ENCODE data around the gene REV3L.

REV3L gene, protein sequence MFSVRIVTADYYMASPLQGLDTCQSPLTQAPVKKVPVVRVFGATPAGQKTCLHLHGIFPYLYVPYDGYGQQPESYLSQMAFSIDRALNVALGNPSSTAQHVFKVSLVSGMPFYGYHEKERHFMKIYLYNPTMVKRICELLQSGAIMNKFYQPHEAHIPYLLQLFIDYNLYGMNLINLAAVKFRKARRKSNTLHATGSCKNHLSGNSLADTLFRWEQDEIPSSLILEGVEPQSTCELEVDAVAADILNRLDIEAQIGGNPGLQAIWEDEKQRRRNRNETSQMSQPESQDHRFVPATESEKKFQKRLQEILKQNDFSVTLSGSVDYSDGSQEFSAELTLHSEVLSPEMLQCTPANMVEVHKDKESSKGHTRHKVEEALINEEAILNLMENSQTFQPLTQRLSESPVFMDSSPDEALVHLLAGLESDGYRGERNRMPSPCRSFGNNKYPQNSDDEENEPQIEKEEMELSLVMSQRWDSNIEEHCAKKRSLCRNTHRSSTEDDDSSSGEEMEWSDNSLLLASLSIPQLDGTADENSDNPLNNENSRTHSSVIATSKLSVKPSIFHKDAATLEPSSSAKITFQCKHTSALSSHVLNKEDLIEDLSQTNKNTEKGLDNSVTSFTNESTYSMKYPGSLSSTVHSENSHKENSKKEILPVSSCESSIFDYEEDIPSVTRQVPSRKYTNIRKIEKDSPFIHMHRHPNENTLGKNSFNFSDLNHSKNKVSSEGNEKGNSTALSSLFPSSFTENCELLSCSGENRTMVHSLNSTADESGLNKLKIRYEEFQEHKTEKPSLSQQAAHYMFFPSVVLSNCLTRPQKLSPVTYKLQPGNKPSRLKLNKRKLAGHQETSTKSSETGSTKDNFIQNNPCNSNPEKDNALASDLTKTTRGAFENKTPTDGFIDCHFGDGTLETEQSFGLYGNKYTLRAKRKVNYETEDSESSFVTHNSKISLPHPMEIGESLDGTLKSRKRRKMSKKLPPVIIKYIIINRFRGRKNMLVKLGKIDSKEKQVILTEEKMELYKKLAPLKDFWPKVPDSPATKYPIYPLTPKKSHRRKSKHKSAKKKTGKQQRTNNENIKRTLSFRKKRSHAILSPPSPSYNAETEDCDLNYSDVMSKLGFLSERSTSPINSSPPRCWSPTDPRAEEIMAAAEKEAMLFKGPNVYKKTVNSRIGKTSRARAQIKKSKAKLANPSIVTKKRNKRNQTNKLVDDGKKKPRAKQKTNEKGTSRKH (N-terminal part only)

DNA sequence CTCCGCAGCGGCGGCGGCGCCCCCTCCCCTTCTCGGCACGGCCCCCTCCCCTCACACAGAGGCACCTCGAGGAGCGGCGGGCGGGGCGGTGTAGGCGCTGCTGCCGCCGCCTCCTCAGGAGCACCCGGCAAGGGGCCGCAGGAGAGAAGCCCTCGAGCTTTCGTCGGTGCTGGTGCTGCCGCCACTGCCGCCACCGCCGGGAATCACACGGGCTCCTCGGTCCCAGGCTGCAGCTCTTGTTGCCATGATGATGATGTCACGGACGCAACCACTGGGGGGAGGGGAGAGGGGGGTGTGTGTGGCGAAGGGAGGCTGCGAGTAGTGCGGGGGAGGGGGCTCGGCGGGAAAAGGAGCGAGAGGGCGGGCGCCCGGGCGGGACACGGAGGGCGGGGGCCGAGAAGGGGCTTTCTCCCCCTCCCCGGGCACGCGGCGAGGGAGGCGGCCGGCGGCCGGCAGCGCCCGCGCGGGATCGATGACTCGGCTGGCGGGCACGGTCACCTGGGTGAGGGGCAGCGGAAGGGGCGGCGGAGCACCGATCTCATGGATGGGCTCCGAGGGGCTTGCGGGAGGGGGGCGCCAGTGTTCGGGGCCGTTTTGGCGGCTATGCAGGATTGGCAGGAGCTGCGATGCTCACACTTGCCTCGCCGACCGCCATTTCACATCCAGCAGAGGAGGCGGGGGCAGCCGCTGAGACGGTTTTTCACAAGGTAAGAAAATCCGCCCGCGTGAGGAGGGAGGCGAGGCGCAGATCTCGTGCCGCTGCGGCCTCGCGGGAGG lies at the start of gene REV3L:
REV3L (minus strand) TSS at position 260 of the 777 bp plus-strand sequence. CDS start 330 bp downstream, outside the sequence.
- Histone ChIP-seq H3K4me3 (ENCODE audit: severe bottlenecking) (peak within 1 kb of the TSS; percentile 75), H3K27ac (ENCODE audit: poor library complexity, severe bottlenecking) (peak within 1 kb of the TSS; percentile 89), H3K9me3 (ENCODE audit: severe bottlenecking) (no peaks in the 10 kb centered on the region), H3K36me3 (ENCODE audit: low read depth) (no peaks in the 10 kb centered on the region), H3K27me3 (ENCODE audit: insufficient read depth, poor library complexity, severe bottlenecking) (no peaks in the 10 kb centered on the region), H3K4me1 (ENCODE audit: insufficient read depth, poor library complexity, severe bottlenecking) (peaks cover 35% of the 10 kb centered on the region)
- peak; percentile 40 for ATAC-seq (ENCODE audit: low read depth)
- TF ChIP-seq, protein P1, sequence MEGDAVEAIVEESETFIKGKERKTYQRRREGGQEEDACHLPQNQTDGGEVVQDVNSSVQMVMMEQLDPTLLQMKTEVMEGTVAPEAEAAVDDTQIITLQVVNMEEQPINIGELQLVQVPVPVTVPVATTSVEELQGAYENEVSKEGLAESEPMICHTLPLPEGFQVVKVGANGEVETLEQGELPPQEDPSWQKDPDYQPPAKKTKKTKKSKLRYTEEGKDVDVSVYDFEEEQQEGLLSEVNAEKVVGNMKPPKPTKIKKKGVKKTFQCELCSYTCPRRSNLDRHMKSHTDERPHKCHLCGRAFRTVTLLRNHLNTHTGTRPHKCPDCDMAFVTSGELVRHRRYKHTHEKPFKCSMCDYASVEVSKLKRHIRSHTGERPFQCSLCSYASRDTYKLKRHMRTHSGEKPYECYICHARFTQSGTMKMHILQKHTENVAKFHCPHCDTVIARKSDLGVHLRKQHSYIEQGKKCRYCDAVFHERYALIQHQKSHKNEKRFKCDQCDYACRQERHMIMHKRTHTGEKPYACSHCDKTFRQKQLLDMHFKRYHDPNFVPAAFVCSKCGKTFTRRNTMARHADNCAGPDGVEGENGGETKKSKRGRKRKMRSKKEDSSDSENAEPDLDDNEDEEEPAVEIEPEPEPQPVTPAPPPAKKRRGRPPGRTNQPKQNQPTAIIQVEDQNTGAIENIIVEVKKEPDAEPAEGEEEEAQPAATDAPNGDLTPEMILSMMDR (IDR thresholded peaks at IDR 0.05; ENCODE audit: poor library complexity, severe bottlenecking) = no peak
- peak; percentile 90 for DNase-seq (ENCODE audit: low spot score)

DNA sequence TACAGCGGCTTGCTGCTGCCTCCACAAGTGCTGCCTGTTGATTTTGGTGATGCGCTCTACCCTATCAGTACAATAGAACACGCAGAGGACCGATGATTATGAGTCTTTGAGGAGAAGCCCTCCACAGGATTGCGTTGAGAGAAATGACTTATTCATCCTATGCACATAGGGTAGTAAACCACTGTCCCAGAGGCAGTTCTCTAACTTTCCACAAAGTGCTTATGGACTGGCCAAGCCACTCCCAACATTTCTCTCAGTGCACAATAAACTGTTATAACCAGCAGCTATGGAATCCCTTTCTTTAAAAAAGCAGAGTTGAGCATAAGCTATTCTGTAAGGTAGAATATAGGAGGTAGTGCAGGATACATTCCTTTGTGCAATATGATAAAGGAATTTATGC lies 48.2 kb upstream of the REV3L start:
- ATAC-seq (ENCODE audit: low read depth) = no peak

DNA sequence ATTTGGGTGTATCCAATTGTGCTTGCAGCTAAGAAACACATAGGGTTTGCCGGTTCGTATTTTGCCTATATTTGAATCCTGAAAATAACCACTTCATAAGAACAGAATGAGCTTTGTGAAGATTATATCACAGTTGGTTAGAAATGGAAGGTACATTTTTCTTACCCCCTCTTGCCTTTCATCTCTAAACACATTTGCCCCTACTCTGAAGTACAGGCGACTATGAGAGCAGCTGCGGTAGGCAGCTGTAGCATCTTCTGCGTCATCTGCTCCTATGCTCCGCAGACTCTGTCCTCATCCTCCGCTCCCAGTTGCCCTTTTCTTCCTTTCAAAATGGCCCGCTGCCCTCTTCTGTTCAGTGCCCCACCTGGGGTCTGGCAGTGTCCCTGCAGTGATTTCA lies 47.6 kb upstream of the REV3L start:
- H3K36me3 ChIP-seq (ENCODE audit: low read depth) = no peaks in the 10 kb centered on the region
- no peak overlapping the region for H3K4me3 ChIP-seq (ENCODE audit: severe bottlenecking)
- TF ChIP-seq, protein P1 (IDR thresholded peaks at IDR 0.05; ENCODE audit: poor library complexity, severe bottlenecking) = no peak
- no peaks in the 10 kb centered on the region for H3K9me3 ChIP-seq (ENCODE audit: severe bottlenecking)
- no peaks in the 10 kb centered on the region for H3K4me1 ChIP-seq (ENCODE audit: insufficient read depth, poor library complexity, severe bottlenecking)
- no peak overlapping the region for H3K27ac ChIP-seq (ENCODE audit: poor library complexity, severe bottlenecking)
- DNase-seq (ENCODE audit: low spot score) (no peak), ATAC-seq (ENCODE audit: low read depth) (no peak)
- H3K27me3 ChIP-seq (ENCODE audit: insufficient read depth, poor library complexity, severe bottlenecking) = no peaks in the 10 kb centered on the region

More for the DNA sequence above, 48.2 kb upstream of the REV3L start:
- H3K27me3 ChIP-seq (ENCODE audit: insufficient read depth, poor library complexity, severe bottlenecking) = no peaks in the 10 kb centered on the region
- H3K36me3 ChIP-seq (ENCODE audit: low read depth) = no peaks in the 10 kb centered on the region
- no peaks in the 10 kb centered on the region for H3K9me3 ChIP-seq (ENCODE audit: severe bottlenecking)
- no peak overlapping the region for H3K27ac ChIP-seq (ENCODE audit: poor library complexity, severe bottlenecking)
- H3K4me1 ChIP-seq (ENCODE audit: insufficient read depth, poor library complexity, severe bottlenecking) = no peaks in the 10 kb centered on the region
- DNase-seq (ENCODE audit: low spot score) = no peak
- TF ChIP-seq, protein P1 (IDR thresholded peaks at IDR 0.05; ENCODE audit: poor library complexity, severe bottlenecking) = no peak
- H3K4me3 ChIP-seq (ENCODE audit: severe bottlenecking) = no peak overlapping the region

DNA sequence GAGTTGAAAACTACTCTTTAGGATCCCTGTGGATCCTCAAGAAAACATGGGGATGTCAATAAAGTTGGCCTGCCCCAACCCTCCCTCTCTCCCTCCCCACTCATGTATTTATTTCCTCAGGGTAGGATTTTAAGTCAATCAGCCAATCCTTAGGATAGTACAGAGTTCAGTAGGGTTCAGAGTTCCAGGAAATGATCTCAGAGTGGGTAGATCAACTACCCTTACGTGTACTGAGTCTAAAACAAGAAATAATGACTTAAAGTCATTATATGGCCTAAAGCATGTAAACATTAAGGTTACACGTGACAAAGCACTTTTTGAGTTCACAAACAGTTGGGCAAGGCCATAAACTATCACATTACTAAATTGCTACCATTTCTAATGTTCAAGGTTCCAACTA lies 47.2 kb upstream of the REV3L start:
- H3K27ac ChIP-seq (ENCODE audit: poor library complexity, severe bottlenecking) = no peak overlapping the region
- TF ChIP-seq, protein P1 (IDR thresholded peaks at IDR 0.05; ENCODE audit: poor library complexity, severe bottlenecking) = no peak
- DNase-seq (ENCODE audit: low spot score) (no peak), ATAC-seq (ENCODE audit: low read depth) (no peak)
- H3K4me1 ChIP-seq (ENCODE audit: insufficient read depth, poor library complexity, severe bottlenecking) = no peaks in the 10 kb centered on the region
- no peaks in the 10 kb centered on the region for H3K27me3 ChIP-seq (ENCODE audit: insufficient read depth, poor library complexity, severe bottlenecking)
- no peaks in the 10 kb centered on the region for H3K36me3 ChIP-seq (ENCODE audit: low read depth)
- no peak overlapping the region for H3K4me3 ChIP-seq (ENCODE audit: severe bottlenecking)
- no peaks in the 10 kb centered on the region for H3K9me3 ChIP-seq (ENCODE audit: severe bottlenecking)

Measured in RWPE2 (cell line).